ENCODE results near the gene GNL2.
"Not testable (repeated sequence)": the region's sequence is repeated elsewhere in the genome, so short reads cannot be mapped to it uniquely, and the experiment has no call there.

Gene GNL2

DNA sequence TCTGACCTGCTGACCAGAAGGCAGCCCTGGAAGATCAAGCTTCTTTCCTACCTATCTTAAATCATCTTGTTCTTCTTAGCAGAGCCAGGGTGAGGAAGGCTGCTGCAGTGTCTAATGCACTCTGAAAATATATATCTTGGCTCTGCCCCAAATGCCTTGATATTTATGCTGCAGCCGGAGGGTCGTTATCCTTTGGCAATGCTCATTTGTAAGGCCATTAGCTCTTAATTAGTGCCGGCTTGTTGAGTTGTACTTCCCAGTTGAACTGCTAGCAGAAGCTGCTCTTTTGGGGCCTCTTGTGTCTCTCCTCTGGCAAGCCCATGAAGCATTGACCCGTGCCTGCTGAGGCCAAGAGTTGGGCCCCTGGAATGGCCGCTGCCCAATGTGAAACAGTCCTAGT lies 4.2 kb upstream of the GNL2 start:
- no peak for DNase-seq (ENCODE audit: low read depth)
- no peak overlapping the region for H3K4me3 ChIP-seq (ENCODE audit: control insufficient read depth, low read depth, low read length)
- TF ChIP-seq, protein P1, sequence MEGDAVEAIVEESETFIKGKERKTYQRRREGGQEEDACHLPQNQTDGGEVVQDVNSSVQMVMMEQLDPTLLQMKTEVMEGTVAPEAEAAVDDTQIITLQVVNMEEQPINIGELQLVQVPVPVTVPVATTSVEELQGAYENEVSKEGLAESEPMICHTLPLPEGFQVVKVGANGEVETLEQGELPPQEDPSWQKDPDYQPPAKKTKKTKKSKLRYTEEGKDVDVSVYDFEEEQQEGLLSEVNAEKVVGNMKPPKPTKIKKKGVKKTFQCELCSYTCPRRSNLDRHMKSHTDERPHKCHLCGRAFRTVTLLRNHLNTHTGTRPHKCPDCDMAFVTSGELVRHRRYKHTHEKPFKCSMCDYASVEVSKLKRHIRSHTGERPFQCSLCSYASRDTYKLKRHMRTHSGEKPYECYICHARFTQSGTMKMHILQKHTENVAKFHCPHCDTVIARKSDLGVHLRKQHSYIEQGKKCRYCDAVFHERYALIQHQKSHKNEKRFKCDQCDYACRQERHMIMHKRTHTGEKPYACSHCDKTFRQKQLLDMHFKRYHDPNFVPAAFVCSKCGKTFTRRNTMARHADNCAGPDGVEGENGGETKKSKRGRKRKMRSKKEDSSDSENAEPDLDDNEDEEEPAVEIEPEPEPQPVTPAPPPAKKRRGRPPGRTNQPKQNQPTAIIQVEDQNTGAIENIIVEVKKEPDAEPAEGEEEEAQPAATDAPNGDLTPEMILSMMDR (conservative IDR thresholded peaks at IDR 0.05; ENCODE audit: control insufficient read depth, insufficient read depth, low read depth, low read length) = no peak

DNA sequence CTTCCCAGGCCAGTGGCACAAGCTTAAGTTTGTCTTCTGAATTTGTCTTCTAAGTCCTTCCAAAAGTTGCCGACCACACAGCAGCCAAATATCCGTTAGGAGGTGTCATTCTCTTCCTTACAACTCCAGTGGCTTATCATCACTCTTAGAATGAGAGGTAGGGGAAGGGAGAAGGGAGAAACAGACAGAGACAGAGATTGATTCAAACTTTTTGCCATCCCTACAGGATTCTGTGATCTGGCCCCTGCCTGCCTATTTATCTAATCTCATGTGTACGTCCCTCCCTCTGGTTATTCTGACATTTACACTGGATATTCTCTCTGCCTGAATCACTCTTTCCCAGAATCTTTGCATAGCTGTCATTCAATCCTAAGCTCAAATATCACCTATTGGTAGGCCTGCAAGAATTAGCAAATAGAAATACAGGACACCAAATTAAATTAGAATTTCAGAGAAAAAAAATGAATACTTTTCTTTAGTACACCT lies 488 bp upstream of the GNL2 start:
- TF ChIP-seq, protein P1 (conservative IDR thresholded peaks at IDR 0.05; ENCODE audit: control insufficient read depth, insufficient read depth, low read depth, low read length) = no peak
- DNase-seq (ENCODE audit: low read depth) = no peak
- peak overlapping the region; percentile 99 for H3K4me3 ChIP-seq (ENCODE audit: control insufficient read depth, low read depth, low read length)

DNA sequence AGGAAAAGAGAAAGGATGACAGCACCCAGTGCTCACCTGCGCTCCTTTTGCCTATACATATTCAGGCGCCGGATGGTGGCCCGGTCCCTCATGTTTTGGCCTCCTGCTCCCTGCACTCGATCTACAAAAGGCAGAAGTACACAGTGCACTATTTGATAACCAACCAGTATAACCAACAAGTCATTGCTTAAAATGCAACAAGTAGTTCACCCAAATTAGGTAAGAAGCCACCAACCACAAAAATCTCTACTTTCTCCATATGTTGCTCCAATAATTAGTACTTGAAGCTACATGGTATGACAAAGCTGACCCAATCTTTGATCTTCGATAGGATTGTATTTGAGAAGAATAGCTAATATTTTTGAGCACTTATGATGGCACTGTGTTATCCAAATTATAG lies 2.0 kb downstream of the GNL2 start:
- TF ChIP-seq, protein P1 (conservative IDR thresholded peaks at IDR 0.05; ENCODE audit: control insufficient read depth, insufficient read depth, low read depth, low read length) = no peak
- no peak for DNase-seq (ENCODE audit: low read depth)
- peak overlapping the region; percentile 99 for H3K4me3 ChIP-seq (ENCODE audit: control insufficient read depth, low read depth, low read length)

DNA sequence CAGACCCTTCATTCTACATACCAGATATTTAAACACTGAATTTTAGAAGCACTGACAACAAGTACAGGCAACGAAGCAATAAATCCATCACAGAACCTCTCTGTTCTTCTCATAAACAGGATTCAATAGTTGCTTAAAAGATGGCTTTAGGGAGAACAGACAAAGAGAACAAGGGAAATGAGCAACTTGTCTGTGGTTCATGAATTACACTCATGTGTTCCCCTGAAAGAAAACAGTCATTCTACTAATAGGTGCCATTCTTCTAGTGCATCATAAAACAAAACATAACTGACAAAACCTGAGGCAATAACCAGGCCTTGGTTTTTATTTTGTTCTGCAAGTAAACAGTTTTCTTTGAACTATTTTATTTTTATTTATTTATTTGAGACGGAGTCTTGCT lies 6.8 kb downstream of the GNL2 start:
- no peak overlapping the region for H3K4me3 ChIP-seq (ENCODE audit: control insufficient read depth, low read depth, low read length)
- TF ChIP-seq, protein P1 (conservative IDR thresholded peaks at IDR 0.05; ENCODE audit: control insufficient read depth, insufficient read depth, low read depth, low read length) = no peak
- no peak for DNase-seq (ENCODE audit: low read depth)

DNA sequence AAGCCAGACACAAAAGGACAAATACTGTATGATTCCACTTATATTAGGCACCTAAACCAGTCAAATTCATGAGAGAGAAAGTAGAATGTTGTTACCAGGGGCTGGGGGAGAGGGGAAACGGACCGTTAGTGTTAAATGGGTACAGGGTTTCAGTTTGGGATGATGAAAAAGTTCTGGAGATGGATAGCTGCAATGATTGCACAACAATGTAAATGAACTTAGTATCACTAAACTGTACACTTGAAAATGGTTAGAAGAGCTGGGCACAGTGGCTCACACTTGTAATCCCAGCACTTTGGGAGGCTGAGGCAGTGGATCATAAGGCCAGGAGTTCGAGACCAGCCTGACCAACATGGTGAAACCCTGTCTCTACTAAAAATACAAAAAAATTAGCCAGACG lies 11.2 kb downstream of the GNL2 start:
- DNase-seq (ENCODE audit: low read depth); H3K4me3 ChIP-seq (ENCODE audit: control insufficient read depth, low read depth, low read length): not testable (repeated sequence)

DNA sequence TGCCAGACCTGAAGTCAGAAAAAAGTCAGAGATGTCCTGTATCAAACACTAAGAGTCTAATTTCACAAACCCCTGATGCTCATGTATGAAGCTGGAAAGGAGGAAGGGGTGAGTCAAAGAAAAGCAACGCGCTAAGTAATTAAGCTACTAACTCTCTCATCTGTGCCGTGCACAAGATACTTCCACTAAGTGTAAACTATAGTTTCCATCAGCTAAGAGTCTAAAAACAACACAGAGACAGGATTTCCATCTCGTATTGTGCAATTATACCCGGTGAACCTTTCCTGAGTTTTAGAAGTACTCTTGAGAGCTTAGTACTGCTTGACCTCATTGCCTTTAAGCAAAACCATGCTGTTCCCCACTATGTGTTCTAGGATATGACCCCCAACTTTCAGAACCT lies 20.0 kb downstream of the GNL2 start:
- H3K4me3 ChIP-seq (ENCODE audit: control insufficient read depth, low read depth, low read length) = no peak overlapping the region
- DNase-seq (ENCODE audit: low read depth) = peak; percentile 72
- TF ChIP-seq, protein P1 (conservative IDR thresholded peaks at IDR 0.05; ENCODE audit: control insufficient read depth, insufficient read depth, low read depth, low read length) = no peak

DNA sequence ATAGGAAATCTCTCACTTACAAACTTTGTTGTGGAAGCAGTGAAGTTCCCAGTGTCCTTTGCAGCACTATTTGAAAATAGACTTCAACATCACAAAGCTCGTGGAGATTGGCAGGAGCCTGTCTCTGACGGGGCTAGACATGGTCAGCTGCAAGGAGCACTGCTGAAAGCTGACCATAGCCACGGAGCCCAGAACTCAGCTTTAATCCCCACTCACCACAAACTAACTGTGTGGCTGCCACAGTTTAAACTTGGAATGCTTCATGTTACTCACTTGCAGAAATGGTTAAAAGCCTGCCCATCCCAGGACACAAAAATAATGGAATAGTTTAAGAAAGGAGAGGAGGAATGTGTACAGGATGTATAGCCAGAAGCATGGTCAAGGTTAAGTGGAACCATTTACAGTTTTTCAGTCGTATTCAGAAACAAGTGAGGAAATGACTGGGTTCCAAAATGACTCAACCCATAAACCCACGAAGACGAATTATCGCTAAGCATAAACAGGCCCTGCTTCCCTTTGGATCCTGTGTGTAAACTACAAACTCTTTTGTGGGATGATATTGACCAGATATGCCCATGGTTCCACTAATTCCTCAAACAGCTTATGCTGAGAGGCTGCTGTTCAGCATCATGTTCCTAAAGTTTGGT lies 20.8 kb downstream of the GNL2 start:
- no peak overlapping the region for H3K4me3 ChIP-seq (ENCODE audit: control insufficient read depth, low read depth, low read length)
- peak; percentile 94 for DNase-seq (ENCODE audit: low read depth)
- TF ChIP-seq, protein P1 (conservative IDR thresholded peaks at IDR 0.05; ENCODE audit: control insufficient read depth, insufficient read depth, low read depth, low read length) = no peak
